Activated naive CD8-positive, alpha-beta T cell treated with anti-CD3 and anti-CD28 coated beads for 36 hours (primary cell): ENCODE measurements around the gene MIEF1. TPM values are rescaled to one million over a fixed set of nuclear protein-coding genes. Genes with fewer than 3 reads are reported as not detected.

Experiments
- DNase-seq: peaks from one replicate; pipeline ENCODE4 v3.0.0; 2021
- H3K27ac Mint-ChIP-seq: one replicate; pipeline ENCODE4 v1.8.0; 2022; ENCODE audit warnings: mild to moderate bottlenecking, moderate library complexity, mixed read lengths
- H3K27me3 Mint-ChIP-seq: one replicate; pipeline ENCODE4 v1.8.0; 2022; ENCODE audit warnings: mild to moderate bottlenecking, mixed read lengths
- H3K36me3 Mint-ChIP-seq: one replicate; pipeline ENCODE4 v1.8.0; 2021; ENCODE audit warnings: mild to moderate bottlenecking, mixed read lengths
- H3K4me1 Mint-ChIP-seq: one replicate; pipeline ENCODE4 v1.8.0; 2021; ENCODE audit warnings: mixed read lengths
- H3K4me3 Mint-ChIP-seq: one replicate; pipeline ENCODE4 v1.8.0; 2022; ENCODE audit warnings: mild to moderate bottlenecking, moderate library complexity, mixed read lengths
- H3K9me3 Mint-ChIP-seq: one replicate; pipeline ENCODE4 v1.8.0; 2022; ENCODE audit warnings: mixed read lengths
- total RNA-seq, 2 experiments: library from RNA; stranded (reverse); gene quantifications; one replicate each; pipeline ENCODE4 v1.2.3, GENCODE V29; 2021

The MIEF1 gene
- total RNA-seq, 2 experiments from 2014 or later, result 62.9 to 65.0 TPM

DNA sequence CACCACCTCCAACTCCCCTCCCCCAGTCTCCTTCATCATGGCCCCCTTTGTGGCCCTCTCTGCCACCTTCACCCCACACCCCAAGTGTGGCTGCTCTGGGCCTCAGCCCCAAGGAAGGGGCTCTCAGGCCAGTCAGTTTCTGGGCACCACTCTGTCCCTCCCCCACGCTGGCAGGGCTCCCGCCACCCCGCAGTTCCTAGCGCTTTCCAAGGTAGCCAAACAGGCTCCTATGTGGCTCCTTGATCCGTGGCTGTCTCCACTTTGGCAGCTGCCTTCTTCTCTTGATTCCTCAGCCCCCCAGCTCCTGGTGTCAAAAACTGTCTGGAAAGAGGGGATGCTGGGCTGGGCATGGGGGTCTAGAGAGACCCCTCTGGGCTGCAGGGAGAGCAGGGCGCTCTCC, 58.0 kb downstream of the MIEF1 start:
- Mint-ChIP-seq H3K27me3 (peaks cover 36% of the 10 kb centered on the region), H3K4me1 (no peaks in the 10 kb centered on the region), H3K4me3 (no peak overlapping the region)

DNA sequence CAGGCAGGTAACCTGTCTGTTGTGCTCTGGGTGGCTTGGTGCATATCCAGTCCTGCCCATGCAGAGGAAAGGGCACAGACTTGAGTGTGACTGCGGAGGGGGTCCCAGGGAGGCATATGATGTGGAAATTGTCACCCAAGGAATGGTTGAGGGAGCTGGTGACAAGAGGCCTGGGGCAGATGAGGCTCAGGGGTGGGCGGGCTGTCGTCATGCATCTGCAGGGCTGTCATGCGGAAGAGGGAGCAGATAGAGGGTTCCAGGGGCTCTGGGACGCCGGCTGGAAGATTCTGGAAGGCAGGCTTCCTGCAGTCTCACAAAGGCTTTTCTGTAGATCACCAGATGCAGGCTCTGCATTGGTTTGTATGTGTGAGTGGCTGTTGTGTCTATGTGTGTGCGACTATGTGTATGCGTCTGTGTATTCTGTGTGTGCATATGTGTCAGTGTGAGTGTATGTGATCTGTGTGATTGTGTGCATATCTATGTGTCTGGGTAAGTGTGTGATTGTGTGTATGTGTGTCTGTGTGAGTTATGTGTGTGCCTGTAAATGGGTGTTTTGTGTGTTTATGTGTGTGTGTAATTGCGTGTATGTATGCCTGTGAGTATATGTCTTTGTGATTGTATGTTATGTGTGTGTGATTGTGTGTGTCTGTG, 60.9 kb downstream of the MIEF1 start:
- Mint-ChIP-seq H3K36me3 (no peaks in the 10 kb centered on the region), H3K27me3 (peaks cover 12% of the 10 kb centered on the region), H3K4me1 (peaks cover 9% of the 10 kb centered on the region), H3K27ac (no peak overlapping the region), H3K4me3 (no peak overlapping the region), H3K9me3 (no peaks in the 10 kb centered on the region)
- no peak for DNase-seq

More for the DNA sequence above, 58.0 kb downstream of the MIEF1 start:
- DNase-seq, result no peak
- Mint-ChIP-seq H3K27ac (no peak overlapping the region), H3K9me3 (no peaks in the 10 kb centered on the region), H3K36me3 (no peaks in the 10 kb centered on the region)

DNA sequence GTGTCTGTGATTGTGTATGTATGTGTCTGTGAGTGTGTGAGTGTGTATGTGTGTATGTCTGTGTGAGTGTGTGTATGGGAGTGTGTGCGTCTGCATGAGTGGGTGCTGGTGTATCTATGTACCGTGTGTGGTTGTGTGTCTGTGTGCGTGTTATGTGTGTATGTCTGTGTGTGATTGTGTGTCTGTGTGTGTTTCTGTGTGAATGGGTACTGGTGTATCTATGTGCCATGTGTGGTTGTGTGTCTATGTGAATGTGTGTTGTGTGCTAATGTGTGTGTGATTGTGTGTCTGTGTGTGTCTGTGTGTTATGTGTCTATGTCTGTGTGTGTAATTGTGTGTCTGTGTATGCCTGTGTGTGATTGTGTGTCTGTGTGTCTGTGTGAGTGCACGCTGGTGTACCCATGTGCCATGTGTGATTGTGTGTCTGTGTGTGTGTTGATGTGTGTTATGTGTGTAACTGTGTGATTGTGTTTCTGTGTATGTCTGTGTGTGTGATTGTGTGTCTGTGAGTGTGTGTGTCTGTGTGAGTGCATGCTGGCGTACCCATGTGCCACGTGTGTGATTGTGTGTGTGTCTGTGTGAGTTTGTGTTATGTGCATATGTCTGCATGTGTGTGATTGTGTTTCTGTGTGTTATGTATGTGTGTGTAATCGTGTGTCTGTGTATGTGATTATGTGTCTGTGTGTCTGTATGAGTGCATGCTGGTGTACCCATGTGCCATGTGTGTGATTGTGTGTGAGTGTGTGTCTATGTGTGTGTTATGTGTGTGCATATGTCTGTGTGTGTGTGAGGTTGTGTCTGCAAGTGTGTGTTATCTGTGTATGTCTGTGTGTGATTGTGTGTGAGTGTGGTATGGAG, 61.7 kb downstream of the MIEF1 start:
- peaks cover 5% of the 10 kb centered on the region for H3K27me3 Mint-ChIP-seq
- H3K9me3 Mint-ChIP-seq, result no peaks in the 10 kb centered on the region
- DNase-seq, result no peak
- no peak overlapping the region for H3K4me3 Mint-ChIP-seq
- no peaks in the 10 kb centered on the region for H3K36me3 Mint-ChIP-seq
- H3K4me1 Mint-ChIP-seq, result peaks cover 10% of the 10 kb centered on the region
- no peak overlapping the region for H3K27ac Mint-ChIP-seq

DNA sequence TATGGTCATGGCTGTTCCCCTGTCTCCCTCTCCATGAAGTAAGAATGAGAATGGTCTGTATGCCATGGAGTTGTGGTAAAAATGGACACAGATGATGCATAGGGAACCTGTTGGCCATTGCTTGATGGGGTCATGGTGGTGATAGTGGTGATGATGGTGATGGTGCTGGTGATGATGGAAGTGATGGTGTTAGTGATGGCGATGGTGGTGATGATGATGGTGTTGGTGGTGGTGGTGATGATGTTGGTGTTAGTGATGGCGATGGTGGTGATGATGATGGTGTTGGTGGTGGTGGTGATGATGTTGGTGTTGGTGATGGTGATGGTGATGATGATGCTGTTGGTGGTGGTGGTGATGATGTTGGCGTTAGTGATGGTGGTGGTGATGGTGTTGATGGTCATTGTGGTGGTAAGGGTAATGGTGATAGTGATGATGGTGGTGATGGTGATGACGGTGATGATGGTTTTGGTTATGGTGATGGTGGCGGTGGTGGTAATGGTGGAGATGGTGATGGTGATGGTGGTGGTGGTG, 63.4 kb downstream of the MIEF1 start:
- H3K9me3 Mint-ChIP-seq, result no peaks in the 10 kb centered on the region
- H3K4me1 Mint-ChIP-seq, result peaks cover 10% of the 10 kb centered on the region
- no peaks in the 10 kb centered on the region for H3K27me3 Mint-ChIP-seq
- no peak for DNase-seq
- H3K4me3 Mint-ChIP-seq, result no peak overlapping the region
- H3K36me3 Mint-ChIP-seq, result no peaks in the 10 kb centered on the region
- no peak overlapping the region for H3K27ac Mint-ChIP-seq

DNA sequence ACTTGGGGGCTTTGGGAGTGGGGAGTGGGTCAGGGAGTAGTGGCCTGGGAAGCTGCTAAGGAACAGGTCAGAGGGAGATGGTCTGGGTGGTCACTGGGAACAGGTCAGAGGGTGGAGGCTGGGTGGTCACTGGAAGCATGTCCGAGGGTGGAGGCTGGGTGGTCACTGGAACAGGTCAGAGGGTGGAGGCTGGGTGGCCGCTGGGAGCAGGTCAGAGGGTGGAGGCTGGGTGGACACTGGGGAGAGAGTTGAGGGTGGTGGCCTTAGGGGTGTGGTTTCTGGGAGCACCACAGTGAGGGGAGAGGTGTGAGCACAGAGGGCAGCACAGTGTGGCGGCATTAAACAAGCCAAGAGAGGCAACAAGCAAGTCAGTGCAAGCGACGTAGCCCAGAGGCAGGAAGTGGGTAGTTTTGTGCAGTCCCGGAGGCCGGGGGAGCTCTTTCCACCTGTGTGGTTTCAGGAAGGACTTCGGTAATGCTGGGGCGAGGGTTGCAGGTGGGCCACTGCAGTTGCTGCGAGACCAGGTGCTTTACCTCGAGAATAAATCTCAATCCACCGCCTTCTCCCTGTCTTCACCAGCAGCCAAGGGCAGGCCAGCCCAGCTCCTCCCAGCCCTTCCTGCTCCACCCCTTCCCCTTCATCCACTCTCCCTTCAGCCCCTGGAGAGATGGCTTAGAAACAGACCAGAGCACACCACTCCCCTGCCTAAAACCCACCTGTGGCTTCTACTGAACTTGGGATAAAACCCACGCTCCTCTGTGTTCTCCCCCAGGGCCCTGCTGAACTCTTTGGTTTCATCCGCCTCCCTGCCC, 65.3 kb downstream of the MIEF1 start:
- Mint-ChIP-seq H3K36me3 (no peaks in the 10 kb centered on the region), H3K4me1 (peaks cover 10% of the 10 kb centered on the region), H3K4me3 (no peak overlapping the region), H3K27me3 (no peaks in the 10 kb centered on the region), H3K9me3 (no peaks in the 10 kb centered on the region), H3K27ac (no peak overlapping the region)
- DNase-seq, result peak; percentile 40

Other genes starting within 250 kb of the MIEF1 start
- gene RPL3, start 182.7 kb upstream of the MIEF1 start, total RNA-seq, result 1,000 to 10,000 TPM; 3,164 to 3,255 TPM
- gene SYNGR1, start 152.3 kb upstream of the MIEF1 start, total RNA-seq, result 1 to 10 TPM; 7.4 to 9.3 TPM
- gene TAB1, start 102.5 kb upstream of the MIEF1 start, total RNA-seq, result 10 to 100 TPM; 17.1 to 18.2 TPM
- gene MGAT3, start 45.3 kb upstream of the MIEF1 start, total RNA-seq, result 1 to 10 TPM; 1.0 to 1.2 TPM
- gene ATF4, start 18.3 kb downstream of the MIEF1 start, total RNA-seq, result 100 to 1,000 TPM; 806 to 814 TPM
- 100 to 1,000 TPM; 104 to 113 TPM for gene RPS19BP1, start 30.5 kb downstream of the MIEF1 start, total RNA-seq
- gene CACNA1I, start 68.5 kb downstream of the MIEF1 start, total RNA-seq, result under 1 TPM; 0.26 to 0.27 TPM